Measurements from ENCODE around the gene PRKG1. TPM values are rescaled to one million over a fixed set of nuclear protein-coding genes. Genes with fewer than 3 reads are reported as not detected.

PRKG1 gene
- total RNA-seq, 6 experiments from 2014 or later, result 1.1 to 2.0 (median 1.3) TPM

DNA sequence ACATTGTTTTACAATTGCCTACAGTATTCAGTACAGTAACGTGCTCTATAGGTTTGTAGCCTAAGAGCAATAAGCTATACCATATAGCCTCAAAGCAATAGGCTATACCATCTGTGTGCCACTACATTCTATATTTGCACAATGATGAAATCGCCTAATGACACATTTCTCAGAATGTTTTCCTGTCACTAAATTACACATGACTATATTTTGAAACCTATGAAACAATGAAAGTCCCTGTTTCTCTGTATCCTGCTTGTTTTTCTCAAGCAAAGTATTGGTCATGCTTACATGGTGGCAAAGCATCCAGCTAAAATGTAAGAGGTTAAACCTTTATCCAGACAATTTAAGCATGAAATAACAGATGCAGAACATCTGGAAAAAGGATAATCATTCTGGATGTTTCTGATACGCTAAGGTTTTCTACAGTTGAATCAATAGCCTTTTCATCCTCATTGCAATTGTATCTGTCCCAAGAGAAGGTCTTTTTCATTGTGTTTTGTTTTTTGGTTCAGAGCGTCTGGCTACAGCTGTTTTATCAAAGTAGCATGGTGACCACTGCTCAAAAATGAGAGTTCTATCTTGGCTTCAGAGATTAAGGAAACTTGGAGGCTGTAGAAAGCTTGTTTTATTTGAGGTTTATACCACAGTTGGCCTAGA lies 543.4 kb downstream of the PRKG1 start:
- whole genome bisulfite sequencing (ENCODE audit: insufficient coverage, low coverage, low lambda C conversion rate, missing lambda C conversion rate), result 46% methylated on average over 4 of the region's 4 CpGs
- intact Hi-C loops (cut with DNase I), result no loop called here
- ATAC-seq, result no peak

DNA sequence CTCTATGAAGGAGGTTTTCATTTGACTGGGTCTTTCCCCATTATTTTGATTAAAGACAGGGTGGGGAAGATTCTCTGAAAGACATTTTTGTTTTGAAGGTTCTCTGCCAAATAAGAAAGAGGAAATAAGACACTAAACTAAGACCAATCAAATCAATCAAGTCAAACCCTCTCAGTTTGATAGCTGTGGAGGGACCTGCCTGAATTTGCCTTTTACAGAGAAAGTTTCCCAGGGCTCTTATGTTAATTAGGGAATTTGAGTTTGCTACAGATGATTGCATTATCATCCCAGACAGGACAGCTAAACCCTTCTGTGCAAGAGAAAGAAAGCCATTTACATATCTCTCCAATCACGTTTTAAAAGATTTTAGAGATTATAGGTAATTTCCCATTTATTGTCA lies 545.1 kb downstream of the PRKG1 start:
- Histone ChIP-seq H3K27ac (no peak overlapping the region), H3K9me3 (no peaks in the 10 kb centered on the region), H3K27me3 (no peaks in the 10 kb centered on the region), H3K36me3 (no peaks in the 10 kb centered on the region), H3K4me3 (no peak overlapping the region), H3K4me1 (no peaks in the 10 kb centered on the region)
- ATAC-seq (no peak), DNase-seq (no peak)
- WGBS (ENCODE audit: insufficient coverage, low coverage, low lambda C conversion rate, missing lambda C conversion rate), result 36% methylated on average over 1 of the region's 1 CpG
- no peak for TF ChIP-seq POLR2A (IDR thresholded peaks at IDR 0.05)
- TF ChIP-seq, protein P1, sequence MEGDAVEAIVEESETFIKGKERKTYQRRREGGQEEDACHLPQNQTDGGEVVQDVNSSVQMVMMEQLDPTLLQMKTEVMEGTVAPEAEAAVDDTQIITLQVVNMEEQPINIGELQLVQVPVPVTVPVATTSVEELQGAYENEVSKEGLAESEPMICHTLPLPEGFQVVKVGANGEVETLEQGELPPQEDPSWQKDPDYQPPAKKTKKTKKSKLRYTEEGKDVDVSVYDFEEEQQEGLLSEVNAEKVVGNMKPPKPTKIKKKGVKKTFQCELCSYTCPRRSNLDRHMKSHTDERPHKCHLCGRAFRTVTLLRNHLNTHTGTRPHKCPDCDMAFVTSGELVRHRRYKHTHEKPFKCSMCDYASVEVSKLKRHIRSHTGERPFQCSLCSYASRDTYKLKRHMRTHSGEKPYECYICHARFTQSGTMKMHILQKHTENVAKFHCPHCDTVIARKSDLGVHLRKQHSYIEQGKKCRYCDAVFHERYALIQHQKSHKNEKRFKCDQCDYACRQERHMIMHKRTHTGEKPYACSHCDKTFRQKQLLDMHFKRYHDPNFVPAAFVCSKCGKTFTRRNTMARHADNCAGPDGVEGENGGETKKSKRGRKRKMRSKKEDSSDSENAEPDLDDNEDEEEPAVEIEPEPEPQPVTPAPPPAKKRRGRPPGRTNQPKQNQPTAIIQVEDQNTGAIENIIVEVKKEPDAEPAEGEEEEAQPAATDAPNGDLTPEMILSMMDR (IDR thresholded peaks at IDR 0.05), result no peak
- intact Hi-C loops (cut with DNase I), result no loop called here

More for the DNA sequence above, 543.4 kb downstream of the PRKG1 start:
- no peak overlapping the region for H3K4me3 ChIP-seq
- H3K4me1 ChIP-seq, result no peaks in the 10 kb centered on the region
- no peaks in the 10 kb centered on the region for H3K9me3 ChIP-seq
- no peak for DNase-seq
- no peaks in the 10 kb centered on the region for H3K36me3 ChIP-seq
- H3K27me3 ChIP-seq, result no peaks in the 10 kb centered on the region
- TF ChIP-seq, protein P1 (IDR thresholded peaks at IDR 0.05), result no peak
- TF ChIP-seq POLR2A (IDR thresholded peaks at IDR 0.05), result no peak
- H3K27ac ChIP-seq, result no peak overlapping the region

DNA sequence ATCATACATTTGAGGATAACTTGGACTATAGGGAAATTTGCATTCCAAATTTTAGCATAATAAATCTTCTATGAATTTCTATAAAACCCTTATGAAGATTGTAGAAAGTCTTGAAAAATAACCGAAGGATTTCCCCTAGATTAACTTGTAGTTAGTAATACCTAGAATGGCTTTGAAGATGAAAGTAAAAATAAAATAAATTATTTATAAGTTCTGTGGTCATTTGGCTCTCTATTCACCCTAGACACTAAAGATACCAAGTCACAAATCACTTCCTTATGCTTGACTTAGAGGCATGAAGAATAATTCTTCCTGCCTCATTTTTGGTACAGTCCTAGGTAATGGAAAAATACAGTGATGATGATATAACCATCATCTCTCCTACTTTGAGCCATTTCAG lies 545.8 kb downstream of the PRKG1 start:
- Histone ChIP-seq H3K27me3 (no peaks in the 10 kb centered on the region), H3K9me3 (no peaks in the 10 kb centered on the region), H3K4me3 (no peak overlapping the region), H3K27ac (no peak overlapping the region), H3K36me3 (no peaks in the 10 kb centered on the region), H3K4me1 (no peaks in the 10 kb centered on the region)
- DNase-seq, result no peak
- 57% methylated on average over 1 of the region's 1 CpG for WGBS (ENCODE audit: insufficient coverage, low coverage, low lambda C conversion rate, missing lambda C conversion rate)
- TF ChIP-seq, protein P1 (IDR thresholded peaks at IDR 0.05), result no peak
- TF ChIP-seq POLR2A (IDR thresholded peaks at IDR 0.05), result no peak
- ATAC-seq, result no peak
- intact Hi-C loops (cut with DNase I), result no loop called here

DNA sequence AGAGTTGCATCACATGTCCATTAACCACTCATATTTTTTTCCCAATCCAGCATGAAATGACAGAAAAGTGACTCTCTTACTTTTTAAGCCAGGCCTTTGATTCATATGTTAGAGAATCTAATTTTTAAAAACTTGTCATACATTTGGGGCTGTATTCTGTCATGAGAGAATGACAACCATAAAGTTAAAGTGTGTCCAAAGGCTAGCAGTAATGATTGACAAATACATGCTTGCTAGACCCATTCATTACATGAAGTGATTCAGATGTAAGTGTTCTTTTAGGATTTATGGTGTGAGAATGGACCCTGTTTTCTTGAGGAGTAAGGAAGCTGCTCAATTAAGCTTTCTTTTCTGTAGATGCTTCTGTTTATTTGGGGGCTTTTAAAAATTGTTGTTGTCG lies 549.7 kb downstream of the PRKG1 start:
- no peak for ATAC-seq
- Histone ChIP-seq H3K27me3 (no peaks in the 10 kb centered on the region), H3K4me1 (no peaks in the 10 kb centered on the region), H3K27ac (no peak overlapping the region), H3K36me3 (no peaks in the 10 kb centered on the region), H3K4me3 (no peak overlapping the region), H3K9me3 (no peaks in the 10 kb centered on the region)
- DNase-seq, result no peak
- intact Hi-C loops (cut with DNase I), result no loop called here
- WGBS (ENCODE audit: insufficient coverage, low coverage, low lambda C conversion rate, missing lambda C conversion rate), result 71% methylated on average over 1 of the region's 1 CpG
- TF ChIP-seq, protein P1 (IDR thresholded peaks at IDR 0.05), result no peak
- TF ChIP-seq POLR2A (IDR thresholded peaks at IDR 0.05), result no peak
